WTC11 (cell line): ENCODE data around the gene ZNF823.

Source experiments
- CTCF ChIP-seq: fragments of 200-600 bp; IDR thresholded peaks from 2 replicates; pipeline ENCODE4 v1.8.0; 2022; ENCODE audit warnings: antibody characterized with exemption
- NR2C2 ChIP-seq: sonication (generic); formaldehyde crosslinking; IDR thresholded peaks from 2 replicates; pipeline ENCODE4 v1.8.0; 2022; ENCODE audit warnings: mild to moderate bottlenecking, missing genetic modification reagents
- PRDM15 ChIP-seq: sonication (generic); formaldehyde crosslinking; IDR thresholded peaks from 2 replicates; pipeline ENCODE4 v1.8.0; 2022; ENCODE audit warnings: missing genetic modification reagents
- ZNF416 ChIP-seq: fragments of 250-450 bp; sonication (Bioruptor Pico); IDR thresholded peaks from 2 replicates; pipeline ENCODE4 v1.9.0; 2021; ENCODE audit warnings: mild to moderate bottlenecking, inconsistent platforms

GRCh38 chr19:11759805-11760204 is 21.1 kb upstream of the ZNF823 start:
- no peak for TF ChIP-seq CTCF
- no peak for TF ChIP-seq NR2C2 (CRISPR knock-in tag)
- no peak for TF ChIP-seq PRDM15 (CRISPR knock-in tag)
- TF ChIP-seq ZNF416 (CRISPR knock-in tag): no peak
